Astrocyte of the hippocampus (primary cell): ENCODE data around the gene CRCP.
"Not testable (repeated sequence)": the region's sequence is repeated elsewhere in the genome, so short reads cannot be mapped to it uniquely, and the experiment has no call there.

Experiments
- DNase-seq: peaks from one replicate; pipeline ENCODE4 v3.0.0; 2011; ENCODE audit warnings: low read depth, low spot score

The CRCP gene

DNA sequence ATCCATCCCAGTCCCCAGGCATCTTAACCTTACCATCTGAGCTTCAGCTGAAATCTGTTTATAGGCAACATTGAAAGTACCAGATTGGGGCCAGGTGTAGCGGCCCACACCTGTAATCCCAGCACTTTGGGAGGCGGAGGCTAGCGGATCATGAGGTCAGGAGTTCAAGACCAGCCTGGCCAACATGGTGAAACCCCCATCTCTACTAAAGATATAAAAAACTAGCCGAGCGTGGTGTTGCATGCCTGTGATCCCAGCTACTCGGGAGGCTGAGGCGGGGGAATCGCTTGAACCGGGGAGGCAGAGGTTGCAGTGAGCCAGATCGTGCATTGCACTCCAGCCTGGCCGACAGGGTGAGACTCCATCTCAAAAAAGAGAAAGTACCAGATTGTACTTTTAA lies 39.0 kb downstream of the CRCP start:
- no peak for DNase-seq

GRCh38 chr7:66156035-66156434 lies 41.4 kb downstream of the CRCP start:
- DNase-seq: not testable (repeated sequence)

DNA sequence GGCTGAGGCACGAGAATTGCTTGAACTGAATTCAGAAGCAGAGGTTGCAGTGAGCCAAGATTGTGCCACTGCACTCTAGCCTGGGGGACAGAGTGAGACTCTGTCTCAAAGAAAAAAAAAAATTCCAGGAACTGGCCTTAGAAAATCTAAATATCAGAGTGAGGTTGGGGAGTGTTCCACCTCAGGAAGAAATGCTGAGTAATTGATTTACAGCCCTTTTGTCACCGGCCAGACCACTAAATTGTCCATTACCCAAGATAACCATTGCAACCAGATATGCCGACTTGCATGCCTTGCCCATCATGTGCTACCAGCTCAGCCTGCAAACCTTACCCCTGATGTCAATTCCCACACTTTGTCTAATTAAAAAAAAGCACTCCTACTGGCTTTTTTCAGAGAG lies 42.4 kb downstream of the CRCP start:
- DNase-seq: no peak

GRCh38 chr7:66162622-66163021 lies 48.0 kb downstream of the CRCP start:
- no peak for DNase-seq

DNA sequence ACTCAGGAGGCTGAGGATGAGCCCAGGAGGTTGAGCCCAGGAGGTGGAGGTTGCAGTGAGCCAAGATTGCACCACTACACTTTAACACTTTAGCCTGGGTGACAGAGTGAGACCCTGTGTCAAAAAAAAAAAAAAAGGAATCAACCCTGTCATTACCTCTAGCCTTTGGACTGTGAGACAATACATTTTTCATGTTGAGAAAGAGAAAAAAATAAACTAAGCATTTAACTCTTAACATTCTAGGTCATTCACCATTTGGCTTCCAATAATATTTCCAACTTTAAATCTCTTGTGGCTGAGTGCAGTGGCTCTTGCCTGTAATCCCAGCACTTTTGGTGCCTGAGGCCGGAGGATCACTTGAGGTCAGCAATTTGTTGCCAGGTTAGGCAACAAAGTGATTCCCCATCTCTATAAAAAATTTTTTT lies 48.6 kb downstream of the CRCP start:
- DNase-seq: no peak

- no peak for DNase-seq
Measured at GRCh38 chr7:66164356-66164755, 49.7 kb downstream of the CRCP start.

DNA sequence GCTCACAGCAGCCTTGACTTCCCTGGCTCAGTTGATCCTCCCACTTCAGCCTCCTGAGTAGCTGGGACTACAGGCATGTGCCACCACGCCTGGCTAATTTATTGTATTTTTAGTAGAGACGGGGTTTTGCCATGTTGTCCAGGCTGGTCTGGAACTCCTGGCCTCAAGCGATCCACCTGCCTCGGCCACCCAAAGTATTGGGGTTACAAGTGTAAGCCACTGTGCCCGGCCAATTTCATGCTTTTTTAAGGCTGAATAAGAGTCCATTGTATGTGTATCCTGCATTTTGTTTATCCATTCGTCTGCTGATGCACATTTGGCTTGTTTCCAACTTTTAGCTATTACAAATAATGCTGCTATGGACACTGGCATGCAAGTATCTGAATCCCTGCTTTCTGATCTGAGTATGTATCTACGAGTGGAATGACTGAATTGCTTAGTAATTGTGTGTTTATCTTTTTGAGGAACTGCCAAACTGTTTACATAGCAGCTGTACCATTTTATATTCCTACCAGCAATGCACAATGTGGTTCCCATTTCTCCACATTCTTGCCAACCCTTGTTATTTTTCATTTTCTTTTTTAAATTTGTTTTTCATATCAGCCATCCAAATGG lies 53.2 kb downstream of the CRCP start:
- peak; percentile 55 for DNase-seq

DNA sequence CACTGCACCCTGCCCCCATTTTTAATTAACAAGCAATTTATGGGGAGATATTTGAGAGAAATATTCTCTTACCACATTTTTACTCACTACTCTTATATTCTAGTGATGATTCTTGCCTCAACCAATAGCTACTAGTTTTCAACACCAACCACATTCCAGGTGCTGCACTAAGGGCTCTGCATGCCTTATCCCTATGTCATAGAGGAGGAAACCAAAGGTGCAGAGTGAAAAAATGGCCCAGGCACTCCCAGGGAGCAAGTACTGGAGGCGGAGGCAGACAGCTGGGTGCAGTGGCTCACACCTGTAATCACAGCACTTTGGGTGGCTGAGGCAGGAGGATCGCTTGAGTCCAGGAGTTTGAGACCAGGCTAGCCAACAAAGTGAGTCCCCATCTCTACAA lies 55.0 kb downstream of the CRCP start:
- DNase-seq: no peak

DNA sequence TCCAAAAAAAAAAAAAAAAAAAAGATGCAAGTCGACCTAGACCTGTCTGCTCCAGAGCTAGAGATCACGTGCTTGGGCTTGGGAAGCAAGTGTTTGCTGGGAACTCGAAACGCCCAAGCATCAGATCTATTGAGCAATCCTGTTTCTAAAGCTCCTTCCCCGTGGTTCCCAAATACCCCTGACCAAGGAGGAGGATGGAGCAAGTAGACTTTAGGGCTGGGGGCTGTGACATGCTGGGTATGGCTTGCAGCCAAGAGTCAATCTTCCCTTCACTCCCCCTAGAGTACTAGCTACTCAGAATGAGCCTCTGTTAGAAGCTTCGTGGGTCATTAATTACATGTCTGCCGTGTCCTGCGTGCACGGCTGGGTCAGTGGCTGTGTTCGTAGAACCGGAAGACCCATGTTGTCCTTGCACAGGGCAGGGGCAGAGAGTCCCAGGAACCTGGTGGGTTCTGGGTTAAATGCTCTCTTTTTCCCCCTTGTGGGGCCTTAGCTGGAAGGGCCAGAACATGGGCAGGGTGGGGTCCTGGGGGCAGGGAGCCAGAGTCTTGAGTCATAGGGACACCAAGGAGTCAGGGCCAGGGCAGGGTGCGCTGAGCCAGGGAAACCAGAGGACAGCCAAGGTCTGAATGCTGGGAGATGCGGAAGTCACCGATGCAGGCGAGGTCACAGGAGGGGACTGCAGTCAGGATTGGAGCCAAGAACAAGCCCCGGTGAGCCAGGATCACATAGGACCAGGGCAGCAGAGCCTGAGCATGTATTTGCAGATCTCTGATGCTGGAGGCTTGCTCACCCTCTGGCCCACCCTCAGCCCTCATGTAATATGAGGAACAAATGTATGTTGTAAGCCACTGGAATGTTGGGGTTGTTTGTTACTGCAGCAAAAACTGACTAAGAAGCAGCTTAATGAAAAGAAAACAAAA lies 55.9 kb downstream of the CRCP start:
- peak; percentile 38 for DNase-seq

- DNase-seq: not testable (repeated sequence)
Measured at GRCh38 chr7:66172536-66173401, 58.1 kb downstream of the CRCP start.

DNA sequence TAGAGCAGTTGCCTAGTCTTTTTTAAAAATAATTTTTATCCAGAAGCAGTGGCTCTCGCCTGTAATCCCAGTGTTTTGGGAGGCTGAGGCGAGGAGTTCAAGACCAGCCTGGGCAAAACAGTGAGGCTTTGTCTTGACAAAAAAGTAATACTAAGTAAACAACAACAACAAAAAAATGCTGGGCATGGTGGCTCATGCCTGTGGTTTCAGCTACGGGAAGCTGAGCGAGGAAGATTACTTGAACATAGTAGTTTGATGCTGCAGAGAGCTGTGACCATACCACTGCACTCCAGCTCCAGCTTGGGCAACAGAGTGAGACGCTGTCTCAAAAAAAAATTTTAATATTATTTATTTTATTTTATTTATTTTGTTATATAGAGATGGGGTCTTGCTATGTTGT lies 59.2 kb downstream of the CRCP start:
- DNase-seq: peak; percentile 63

DNA sequence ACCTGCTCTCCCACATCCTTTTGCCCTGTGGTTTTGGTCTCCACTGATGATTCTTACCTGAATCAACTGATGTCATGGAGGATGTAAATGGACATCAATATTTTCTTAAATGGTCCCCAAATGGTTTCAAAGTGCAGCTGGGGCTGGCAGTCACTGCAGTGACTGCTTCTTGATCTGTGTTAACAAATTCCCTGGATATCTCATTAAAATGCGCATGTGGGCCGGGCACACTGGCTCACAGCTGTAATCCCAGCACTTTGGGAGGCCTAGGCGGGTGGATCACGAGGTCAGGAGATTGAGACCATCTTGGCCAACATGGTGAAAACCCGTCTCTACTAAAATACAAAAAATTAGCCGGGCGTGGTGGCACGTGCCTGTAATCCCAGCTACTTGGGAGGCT lies 60.4 kb downstream of the CRCP start:
- DNase-seq: not testable (repeated sequence)

GRCh38 chr7:66176914-66177313 lies 62.3 kb downstream of the CRCP start:
- no peak for DNase-seq

- no peak for DNase-seq
Measured at GRCh38 chr7:66178258-66178657, 63.6 kb downstream of the CRCP start.

DNA sequence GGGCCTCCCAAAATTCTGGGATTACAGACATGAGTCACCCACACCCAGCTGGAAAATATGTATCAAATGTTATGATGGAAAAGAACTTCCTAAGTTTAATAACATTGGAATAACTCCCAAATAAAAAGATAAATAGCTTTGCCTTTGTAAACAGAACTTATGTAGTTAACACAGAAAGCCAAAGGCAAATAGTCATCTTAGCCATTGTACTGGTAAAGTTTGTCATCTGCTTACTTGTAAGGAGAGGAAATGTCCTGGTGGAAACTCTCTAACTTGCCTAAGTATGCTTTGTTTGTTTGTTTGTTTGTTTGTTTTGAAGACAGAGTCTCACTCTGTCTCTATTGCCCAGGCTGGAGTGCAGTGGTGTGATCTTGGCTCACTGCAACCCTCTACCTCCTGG lies 66.7 kb downstream of the CRCP start:
- DNase-seq: no peak

DNA sequence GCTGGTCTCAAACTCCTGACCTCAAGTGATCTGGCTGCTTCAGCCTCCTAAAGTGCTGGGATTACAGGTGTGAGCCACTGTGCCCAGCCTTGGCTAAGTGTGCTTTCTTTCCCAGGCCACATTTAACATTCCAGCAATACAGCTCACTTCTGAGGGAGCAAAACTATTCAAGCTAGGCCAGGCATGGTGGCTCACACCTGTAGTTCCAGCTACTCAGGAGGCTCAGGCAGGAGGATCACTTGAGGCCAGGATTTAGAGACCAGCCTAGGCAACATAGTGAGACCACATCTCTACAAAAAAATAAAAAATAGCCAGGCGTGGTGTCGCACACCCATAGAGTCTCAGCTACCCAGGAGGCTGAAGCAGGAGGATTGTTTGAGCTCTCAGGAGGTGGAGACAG lies 67.2 kb downstream of the CRCP start:
- DNase-seq: no peak

DNA sequence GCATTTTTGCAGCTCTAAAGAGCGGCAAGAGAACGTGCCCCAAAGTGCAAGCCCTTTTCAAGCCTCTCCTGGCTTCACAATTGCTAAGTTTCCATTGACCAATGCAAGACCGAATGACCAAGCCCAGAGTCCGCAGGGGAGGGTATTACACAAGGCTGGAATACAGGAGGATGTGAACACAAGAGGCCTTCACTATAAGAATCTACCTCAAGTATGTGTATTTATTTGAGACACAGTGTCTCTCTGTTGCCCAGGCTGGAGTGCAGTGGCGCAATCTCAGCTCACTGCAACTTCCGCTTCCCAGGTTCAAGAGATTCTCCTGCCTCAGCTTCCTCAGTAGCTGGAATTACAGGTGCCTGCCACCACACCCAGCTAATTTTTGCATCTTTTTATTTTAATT lies 68.3 kb downstream of the CRCP start:
- DNase-seq: no peak

DNA sequence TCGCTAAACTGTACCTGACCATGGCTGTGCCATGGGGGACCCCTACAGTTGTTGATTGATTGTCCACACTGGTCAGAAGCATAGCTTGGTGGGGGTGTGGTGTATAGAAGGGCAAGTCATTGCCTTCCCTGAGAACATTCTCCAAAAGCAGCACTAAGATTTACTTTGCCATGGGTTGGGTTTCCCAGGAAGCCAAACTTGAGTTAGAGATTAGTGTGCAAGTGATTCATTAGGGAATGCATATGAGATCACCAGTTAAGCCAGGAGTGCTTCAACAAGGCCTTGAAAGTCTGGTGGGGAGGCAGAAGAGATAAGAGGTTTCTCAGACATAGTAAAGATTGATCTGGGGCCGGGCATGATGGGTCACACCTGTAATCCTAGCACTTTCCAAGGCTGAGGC lies 69.1 kb downstream of the CRCP start:
- DNase-seq: peak; percentile 77

GRCh38 chr7:66185680-66186187 lies 71.1 kb downstream of the CRCP start:
- DNase-seq: no peak

DNA sequence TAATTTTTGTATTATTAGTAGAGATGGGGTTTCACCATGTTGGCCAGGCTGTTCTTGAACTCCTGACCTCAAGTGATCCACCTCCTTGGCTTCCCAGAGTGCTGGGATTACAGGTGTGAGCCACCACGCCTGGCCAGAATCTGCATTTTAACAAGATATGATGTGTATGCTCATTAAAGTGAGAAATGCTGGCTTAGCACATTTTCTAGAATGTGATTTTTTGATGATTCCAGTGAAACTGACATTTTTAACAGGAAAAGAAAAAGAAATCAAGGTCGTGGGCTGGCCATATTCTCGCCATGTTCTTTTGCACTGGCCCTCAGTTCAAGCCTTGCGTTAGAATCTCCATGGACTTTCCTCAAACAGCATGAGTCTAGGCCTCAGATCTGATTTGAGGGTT lies 72.3 kb downstream of the CRCP start:
- DNase-seq: no peak

GRCh38 chr7:66187905-66188304 lies 73.3 kb downstream of the CRCP start:
- DNase-seq: no peak

DNA sequence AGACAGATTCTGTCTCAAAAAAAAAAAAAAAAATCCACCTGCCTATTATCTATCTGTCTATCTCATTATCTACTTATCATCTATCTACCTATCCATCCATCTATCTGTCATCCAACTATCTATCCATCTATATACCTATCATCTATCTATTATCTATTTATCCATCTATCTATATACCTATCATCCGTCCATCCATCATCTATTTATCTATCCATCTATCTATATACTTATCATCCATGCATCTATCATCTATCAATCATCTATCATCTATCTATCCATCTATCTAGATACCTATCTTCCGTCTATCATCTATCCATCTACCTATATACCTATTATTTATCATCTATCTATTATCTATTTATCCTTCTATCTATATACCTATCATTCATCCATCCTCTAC lies 74.0 kb downstream of the CRCP start:
- no peak for DNase-seq
